ENCODE data around the gene MTMR3.

Gene MTMR3

GRCh38 chr22:29914165-29914564, 31.2 kb downstream of the MTMR3 start:
- H3K4me3 ChIP-seq (ENCODE audit: low read depth, low read length): no peak overlapping the region

- H3K4me3 ChIP-seq (ENCODE audit: low read depth, low read length): no peak overlapping the region
These were observed 32.1 kb downstream of the MTMR3 start for GRCh38 chr22:29914991-29915533.

- H3K4me3 ChIP-seq (ENCODE audit: low read depth, low read length): no peak overlapping the region
These were observed 33.1 kb downstream of the MTMR3 start for GRCh38 chr22:29916007-29916544.

- H3K4me3 ChIP-seq (ENCODE audit: low read depth, low read length): no peak overlapping the region
These were observed 34.3 kb downstream of the MTMR3 start for GRCh38 chr22:29917052-29917902.

GRCh38 chr22:29925402-29925801, 42.4 kb downstream of the MTMR3 start:
- no peak overlapping the region for H3K4me3 ChIP-seq (ENCODE audit: low read depth, low read length)

- no peak overlapping the region for H3K4me3 ChIP-seq (ENCODE audit: low read depth, low read length)
These were observed 43.1 kb downstream of the MTMR3 start for GRCh38 chr22:29926057-29926456.

- no peak overlapping the region for H3K4me3 ChIP-seq (ENCODE audit: low read depth, low read length)
These were observed 49.2 kb downstream of the MTMR3 start for GRCh38 chr22:29932136-29932535.

- no peak overlapping the region for H3K4me3 ChIP-seq (ENCODE audit: low read depth, low read length)
These were observed 50.6 kb downstream of the MTMR3 start for GRCh38 chr22:29933619-29934018.

- no peak overlapping the region for H3K4me3 ChIP-seq (ENCODE audit: low read depth, low read length)
These were observed 51.6 kb downstream of the MTMR3 start for GRCh38 chr22:29934596-29934995.

- H3K4me3 ChIP-seq (ENCODE audit: low read depth, low read length): no peak overlapping the region
These were observed 53.2 kb downstream of the MTMR3 start for GRCh38 chr22:29936186-29936585.

- no peak overlapping the region for H3K4me3 ChIP-seq (ENCODE audit: low read depth, low read length)
These were observed 55.1 kb downstream of the MTMR3 start for GRCh38 chr22:29937940-29938693.

GRCh38 chr22:29940526-29940925, 57.6 kb downstream of the MTMR3 start:
- no peak overlapping the region for H3K4me3 ChIP-seq (ENCODE audit: low read depth, low read length)

- H3K4me3 ChIP-seq (ENCODE audit: low read depth, low read length): no peak overlapping the region
These were observed 61.4 kb downstream of the MTMR3 start for GRCh38 chr22:29944339-29944738.

GRCh38 chr22:29945435-29945834, 62.5 kb downstream of the MTMR3 start:
- H3K4me3 ChIP-seq (ENCODE audit: low read depth, low read length): no peak overlapping the region

- no peak overlapping the region for H3K4me3 ChIP-seq (ENCODE audit: low read depth, low read length)
These were observed 63.2 kb downstream of the MTMR3 start for GRCh38 chr22:29946220-29946619.

GRCh38 chr22:29947410-29948384, 64.7 kb downstream of the MTMR3 start:
- no peak overlapping the region for H3K4me3 ChIP-seq (ENCODE audit: low read depth, low read length)

- H3K4me3 ChIP-seq (ENCODE audit: low read depth, low read length): no peak overlapping the region
These were observed 65.4 kb downstream of the MTMR3 start for GRCh38 chr22:29948385-29948769.

- H3K4me3 ChIP-seq (ENCODE audit: low read depth, low read length): no peak overlapping the region
These were observed 66.9 kb downstream of the MTMR3 start for GRCh38 chr22:29949872-29950271.

- H3K4me3 ChIP-seq (ENCODE audit: low read depth, low read length): no peak overlapping the region
These were observed 68.9 kb downstream of the MTMR3 start for GRCh38 chr22:29951791-29952413.
